ENCODE measurements around the gene GGACT.

Gene GGACT

GRCh38 chr13:100506154-100506553 is 82.4 kb downstream of the GGACT start:
- Histone ChIP-seq H3K9ac (ENCODE audit: low read depth, low read length) (no peak overlapping the region), H4K20me1 (ENCODE audit: insufficient read depth, low read length) (no peaks in the 10 kb centered on the region; the same call in 1 of the 2 replicates), H3K27me3 (ENCODE audit: insufficient read depth, low read length, poor library complexity) (no peaks in the 10 kb centered on the region), H3K9me3 (ENCODE audit: insufficient read depth, low read length, severe bottlenecking) (no peaks in the 10 kb centered on the region), H3K4me1 (ENCODE audit: insufficient read depth, low read length) (no peaks in the 10 kb centered on the region), H3K36me3 (ENCODE audit: insufficient read depth, low read length) (no peaks in the 10 kb centered on the region), H3K4me2 (ENCODE audit: insufficient read depth, low read length) (no peak overlapping the region), H2AFZ (ENCODE audit: low read depth, low read length) (no peak overlapping the region), H3K79me2 (ENCODE audit: insufficient read depth, low read length) (no peaks in the 10 kb centered on the region), H3K4me3 (ENCODE audit: low read depth in 1 of 2, low read length in 2 of 2) (no peak overlapping the region), H3K27ac (ENCODE audit: low read length) (no peak overlapping the region)
- ATAC-seq (ENCODE audit: insufficient read depth, low read depth) = no peak
- TF ChIP-seq, protein P1, sequence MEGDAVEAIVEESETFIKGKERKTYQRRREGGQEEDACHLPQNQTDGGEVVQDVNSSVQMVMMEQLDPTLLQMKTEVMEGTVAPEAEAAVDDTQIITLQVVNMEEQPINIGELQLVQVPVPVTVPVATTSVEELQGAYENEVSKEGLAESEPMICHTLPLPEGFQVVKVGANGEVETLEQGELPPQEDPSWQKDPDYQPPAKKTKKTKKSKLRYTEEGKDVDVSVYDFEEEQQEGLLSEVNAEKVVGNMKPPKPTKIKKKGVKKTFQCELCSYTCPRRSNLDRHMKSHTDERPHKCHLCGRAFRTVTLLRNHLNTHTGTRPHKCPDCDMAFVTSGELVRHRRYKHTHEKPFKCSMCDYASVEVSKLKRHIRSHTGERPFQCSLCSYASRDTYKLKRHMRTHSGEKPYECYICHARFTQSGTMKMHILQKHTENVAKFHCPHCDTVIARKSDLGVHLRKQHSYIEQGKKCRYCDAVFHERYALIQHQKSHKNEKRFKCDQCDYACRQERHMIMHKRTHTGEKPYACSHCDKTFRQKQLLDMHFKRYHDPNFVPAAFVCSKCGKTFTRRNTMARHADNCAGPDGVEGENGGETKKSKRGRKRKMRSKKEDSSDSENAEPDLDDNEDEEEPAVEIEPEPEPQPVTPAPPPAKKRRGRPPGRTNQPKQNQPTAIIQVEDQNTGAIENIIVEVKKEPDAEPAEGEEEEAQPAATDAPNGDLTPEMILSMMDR (IDR thresholded peaks at IDR 0.05; ENCODE audit: borderline replicate concordance, extremely low read depth, low read length, poor library complexity, severe bottlenecking) = no peak
- no peak for TF ChIP-seq EZH2 (IDR thresholded peaks at IDR 0.05; ENCODE audit: borderline replicate concordance, low read depth, low read length, severe bottlenecking)
- DNase-seq = no peak

- Histone ChIP-seq H3K4me2 (ENCODE audit: insufficient read depth, low read length) (no peak overlapping the region), H3K27me3 (ENCODE audit: insufficient read depth, low read length, poor library complexity) (no peaks in the 10 kb centered on the region), H3K4me3 (ENCODE audit: low read depth in 1 of 2, low read length in 2 of 2) (no peak overlapping the region), H2AFZ (ENCODE audit: low read depth, low read length) (no peak overlapping the region), H3K27ac (ENCODE audit: low read length) (no peak overlapping the region), H3K4me1 (ENCODE audit: insufficient read depth, low read length) (no peaks in the 10 kb centered on the region), H3K79me2 (ENCODE audit: insufficient read depth, low read length) (no peaks in the 10 kb centered on the region), H4K20me1 (ENCODE audit: insufficient read depth, low read length) (no peaks in the 10 kb centered on the region; the same call in 1 of the 2 replicates), H3K36me3 (ENCODE audit: insufficient read depth, low read length) (no peaks in the 10 kb centered on the region), H3K9me3 (ENCODE audit: insufficient read depth, low read length, severe bottlenecking) (no peaks in the 10 kb centered on the region), H3K9ac (ENCODE audit: low read depth, low read length) (no peak overlapping the region)
- no peak for DNase-seq
- TF ChIP-seq, protein P1 (IDR thresholded peaks at IDR 0.05; ENCODE audit: borderline replicate concordance, extremely low read depth, low read length, poor library complexity, severe bottlenecking) = no peak
- TF ChIP-seq EZH2 (IDR thresholded peaks at IDR 0.05; ENCODE audit: borderline replicate concordance, low read depth, low read length, severe bottlenecking) = no peak
- ATAC-seq (ENCODE audit: insufficient read depth, low read depth) = no peak
Measured at GRCh38 chr13:100503622-100504021, 85.0 kb downstream of the GGACT start.

GRCh38 chr13:100502446-100502845 is 86.1 kb downstream of the GGACT start:
- Histone ChIP-seq H3K27me3 (ENCODE audit: insufficient read depth, low read length, poor library complexity) (no peaks in the 10 kb centered on the region), H4K20me1 (ENCODE audit: insufficient read depth, low read length) (no peaks in the 10 kb centered on the region; the same call in 1 of the 2 replicates), H2AFZ (ENCODE audit: low read depth, low read length) (no peak overlapping the region), H3K36me3 (ENCODE audit: insufficient read depth, low read length) (no peaks in the 10 kb centered on the region), H3K79me2 (ENCODE audit: insufficient read depth, low read length) (no peaks in the 10 kb centered on the region), H3K27ac (ENCODE audit: low read length) (no peak overlapping the region), H3K4me1 (ENCODE audit: insufficient read depth, low read length) (no peaks in the 10 kb centered on the region), H3K9me3 (ENCODE audit: insufficient read depth, low read length, severe bottlenecking) (no peaks in the 10 kb centered on the region), H3K4me3 (ENCODE audit: low read depth in 1 of 2, low read length in 2 of 2) (no peak overlapping the region), H3K9ac (ENCODE audit: low read depth, low read length) (no peak overlapping the region), H3K4me2 (ENCODE audit: insufficient read depth, low read length) (no peak overlapping the region)
- DNase-seq (no peak), ATAC-seq (ENCODE audit: insufficient read depth, low read depth) (no peak)
- TF ChIP-seq, protein P1 (IDR thresholded peaks at IDR 0.05; ENCODE audit: borderline replicate concordance, extremely low read depth, low read length, poor library complexity, severe bottlenecking) = no peak
- no peak for TF ChIP-seq EZH2 (IDR thresholded peaks at IDR 0.05; ENCODE audit: borderline replicate concordance, low read depth, low read length, severe bottlenecking)

DNA sequence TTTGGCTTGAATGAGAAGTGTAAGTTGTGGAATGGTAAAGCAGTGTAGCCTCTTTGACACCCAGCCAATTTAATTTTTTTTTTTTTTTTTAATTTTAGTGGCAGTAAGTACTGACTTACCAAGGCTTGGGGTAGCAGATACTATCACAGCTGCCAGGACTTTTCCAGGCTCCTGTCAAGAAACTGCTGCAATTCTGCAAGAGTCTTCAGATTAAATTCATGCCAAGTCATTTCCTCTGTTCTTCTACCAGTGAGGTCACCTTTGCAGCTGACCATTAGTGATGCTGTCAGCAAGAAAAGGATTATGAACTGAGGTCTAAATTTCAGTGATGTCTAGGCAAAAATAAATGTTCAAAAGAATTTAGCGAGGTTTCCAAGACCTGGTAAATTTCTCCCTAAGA is 91.2 kb downstream of the GGACT start:
- Histone ChIP-seq H3K9me3 (ENCODE audit: insufficient read depth, low read length, severe bottlenecking) (no peaks in the 10 kb centered on the region), H2AFZ (ENCODE audit: low read depth, low read length) (no peak overlapping the region), H3K79me2 (ENCODE audit: insufficient read depth, low read length) (no peaks in the 10 kb centered on the region), H3K4me3 (ENCODE audit: low read depth in 1 of 2, low read length in 2 of 2) (no peak overlapping the region), H3K27me3 (ENCODE audit: insufficient read depth, low read length, poor library complexity) (no peaks in the 10 kb centered on the region), H4K20me1 (ENCODE audit: insufficient read depth, low read length) (no peaks in the 10 kb centered on the region), H3K36me3 (ENCODE audit: insufficient read depth, low read length) (no peaks in the 10 kb centered on the region), H3K9ac (ENCODE audit: low read depth, low read length) (no peak overlapping the region), H3K4me2 (ENCODE audit: insufficient read depth, low read length) (no peak overlapping the region), H3K27ac (ENCODE audit: low read length) (no peak overlapping the region), H3K4me1 (ENCODE audit: insufficient read depth, low read length) (no peaks in the 10 kb centered on the region)
- ATAC-seq (ENCODE audit: insufficient read depth, low read depth) (no peak), DNase-seq (no peak)
- TF ChIP-seq, protein P1 (IDR thresholded peaks at IDR 0.05; ENCODE audit: borderline replicate concordance, extremely low read depth, low read length, poor library complexity, severe bottlenecking) = no peak
- TF ChIP-seq EZH2 (IDR thresholded peaks at IDR 0.05; ENCODE audit: borderline replicate concordance, low read depth, low read length, severe bottlenecking) = no peak
